RCC 7860 (cell line): ENCODE data around the gene TMEM60.
A peak's percentile ranks its signal among the peaks of the same experiment; 100 is the strongest.
"Not testable (repeated sequence)": the region's sequence is repeated elsewhere in the genome, so short reads cannot be mapped to it uniquely, and the experiment has no call there.

Source experiments
- DNase-seq: peaks from one replicate; pipeline ENCODE4 v3.0.0-alpha.2; 2015; ENCODE audit warnings: low spot score
- FAIRE-seq: peaks from 2 replicates; lab custom pipeline; 2012; peaks lifted over from hg19 to GRCh38; lab: Jason Lieb, UNC

The TMEM60 gene

DNA sequence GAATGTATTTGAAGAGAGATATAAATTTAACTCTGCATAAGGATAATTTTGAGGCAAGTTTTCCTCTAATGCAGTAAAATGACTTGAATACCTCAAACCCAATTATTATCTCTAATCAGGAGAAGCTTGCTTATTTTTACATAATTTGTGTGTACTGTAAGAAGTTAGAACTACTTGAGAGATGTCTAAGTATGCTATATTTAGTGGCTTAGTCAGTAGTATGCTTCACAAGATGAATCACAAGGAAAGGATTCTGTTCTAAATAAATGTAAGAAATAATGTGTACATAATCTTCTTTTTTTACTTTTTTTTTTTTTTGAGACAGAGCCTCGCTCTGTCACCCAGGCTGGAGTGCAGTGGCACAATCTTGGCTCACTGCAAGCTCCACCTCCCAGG is 14.1 kb upstream of the TMEM60 start:
- FAIRE-seq: peak; percentile 39
- no peak for DNase-seq

DNA sequence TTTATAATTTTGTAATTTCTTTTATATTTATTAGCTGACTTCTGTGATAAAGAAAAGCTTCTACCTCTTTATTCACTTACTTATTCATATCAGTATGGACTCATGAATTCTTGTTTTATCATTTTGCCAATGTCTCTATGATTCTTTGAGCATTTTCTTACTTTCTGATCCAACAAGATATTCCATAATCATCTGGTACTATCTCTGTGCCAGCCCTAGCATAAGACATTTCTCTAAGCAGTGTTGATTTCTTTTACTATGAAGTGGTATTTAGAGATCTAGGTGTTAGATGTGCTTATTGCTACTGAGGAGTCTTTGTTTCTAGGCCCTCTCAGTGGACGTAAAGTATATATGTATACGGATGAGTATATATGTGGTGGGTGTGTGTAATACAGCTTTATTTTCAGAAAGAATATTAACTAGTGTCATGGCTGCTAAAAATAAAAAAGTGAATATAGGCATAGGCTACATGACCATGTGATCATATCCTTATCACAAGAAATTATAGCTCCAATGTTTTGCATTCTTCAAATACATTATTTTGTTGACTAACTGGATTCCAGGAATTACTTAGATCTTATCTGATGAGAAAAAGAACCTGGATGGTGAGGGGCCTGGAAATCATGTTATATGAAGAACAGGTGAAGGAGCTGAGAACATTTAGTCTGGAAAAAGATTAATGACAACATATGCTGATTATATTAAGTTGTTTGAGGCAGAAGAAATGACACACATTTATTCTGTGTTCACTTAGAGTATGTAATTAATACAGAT is 13.5 kb upstream of the TMEM60 start:
- FAIRE-seq: no peak
- DNase-seq: no peak

DNA sequence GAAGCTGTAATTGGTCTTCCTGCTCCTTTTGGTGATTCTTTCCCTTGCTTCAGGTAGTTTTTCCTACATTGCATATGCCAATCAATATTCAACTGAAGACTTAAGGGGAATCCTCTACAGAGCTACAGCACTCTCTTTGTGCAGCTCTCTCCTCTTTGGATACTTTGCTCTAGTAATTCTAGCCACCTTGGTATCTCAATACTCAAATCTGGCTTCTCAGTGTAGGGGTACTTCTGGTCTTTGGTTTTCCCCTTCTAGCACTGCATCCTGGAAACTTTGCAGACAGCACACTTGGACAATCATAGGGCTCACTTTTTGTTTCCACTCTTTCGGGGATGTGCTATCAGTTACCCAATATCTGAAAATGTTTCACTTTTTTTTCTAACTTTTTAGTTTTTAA is 10.3 kb upstream of the TMEM60 start:
- no peak for FAIRE-seq
- DNase-seq: no peak

DNA sequence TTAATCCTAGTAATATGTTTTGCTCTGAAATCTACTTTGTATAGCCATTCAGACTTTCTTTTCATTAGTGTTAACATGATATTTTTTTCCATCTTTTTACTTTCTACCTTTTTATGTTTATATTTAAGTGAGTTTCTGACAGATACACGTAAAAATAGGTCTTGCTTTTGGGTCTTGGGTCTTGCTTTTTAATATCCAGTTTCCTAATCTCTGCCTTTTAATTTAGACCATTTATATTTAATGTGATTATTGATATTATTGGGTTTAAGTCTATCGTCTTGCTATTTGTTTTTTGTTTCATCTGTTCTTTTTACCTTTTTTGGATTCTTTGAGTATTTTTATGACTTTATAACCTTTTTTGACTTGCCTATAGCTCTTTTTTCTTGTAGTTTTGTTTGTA is 8.2 kb upstream of the TMEM60 start:
- FAIRE-seq: no peak
- no peak for DNase-seq

DNA sequence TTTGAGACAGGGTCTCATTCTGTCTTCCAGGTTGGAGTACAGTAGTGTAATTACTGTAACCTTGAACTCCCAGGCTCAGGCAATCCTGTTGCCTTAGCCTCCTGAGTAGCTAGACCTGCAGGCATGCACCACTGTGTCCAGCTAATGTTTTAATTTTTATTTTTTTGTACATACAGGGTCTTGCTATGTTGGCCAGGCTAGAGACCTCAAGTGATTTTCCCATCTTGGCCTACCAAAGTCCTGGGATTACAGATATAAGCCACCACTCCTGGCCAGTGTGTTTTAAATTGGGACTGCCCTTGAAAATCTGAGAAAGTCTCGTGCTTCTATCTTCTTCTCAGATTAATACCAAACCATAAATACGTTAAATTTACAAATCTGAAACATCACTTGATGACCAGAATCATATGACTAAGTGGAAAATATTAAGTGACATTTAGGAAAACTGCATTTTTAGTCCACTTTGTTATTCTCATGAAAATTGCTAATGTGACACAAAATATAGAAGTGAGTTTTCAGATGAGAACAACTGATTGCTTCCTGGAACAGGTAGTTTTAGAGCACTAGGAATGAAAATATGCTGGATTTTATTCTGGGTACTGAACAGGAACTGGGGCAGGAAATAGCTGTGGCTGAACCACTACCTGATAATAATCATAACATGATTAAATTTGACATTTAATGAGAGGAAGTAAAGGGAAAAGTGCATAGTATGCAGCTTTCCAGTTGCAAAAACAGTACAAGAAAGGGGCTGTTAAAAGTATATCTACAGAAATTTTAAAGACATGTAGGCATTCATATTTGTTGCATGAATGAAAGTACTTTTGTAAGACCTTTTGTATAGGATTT is 4.5 kb upstream of the TMEM60 start:
- DNase-seq (no peak), FAIRE-seq (no peak)

DNA sequence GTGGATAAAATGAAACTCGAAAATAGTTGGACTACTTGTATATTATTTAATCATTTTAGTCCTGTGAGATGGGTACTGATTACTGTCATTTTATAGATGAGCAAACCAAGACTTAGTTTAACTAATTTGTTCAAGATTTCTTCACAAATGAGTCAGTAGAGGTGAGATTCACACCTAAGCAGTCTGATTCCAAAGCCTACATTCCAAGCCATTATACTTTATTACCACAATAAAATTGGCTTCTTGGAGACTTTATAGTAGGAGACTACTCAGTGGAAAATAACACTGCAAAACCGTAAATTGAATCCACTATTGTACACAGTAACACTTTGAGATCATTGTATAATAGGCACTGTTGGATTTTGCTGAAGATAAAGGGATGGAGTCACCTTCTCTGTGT is 2.5 kb upstream of the TMEM60 start:
- FAIRE-seq: no peak

DNA sequence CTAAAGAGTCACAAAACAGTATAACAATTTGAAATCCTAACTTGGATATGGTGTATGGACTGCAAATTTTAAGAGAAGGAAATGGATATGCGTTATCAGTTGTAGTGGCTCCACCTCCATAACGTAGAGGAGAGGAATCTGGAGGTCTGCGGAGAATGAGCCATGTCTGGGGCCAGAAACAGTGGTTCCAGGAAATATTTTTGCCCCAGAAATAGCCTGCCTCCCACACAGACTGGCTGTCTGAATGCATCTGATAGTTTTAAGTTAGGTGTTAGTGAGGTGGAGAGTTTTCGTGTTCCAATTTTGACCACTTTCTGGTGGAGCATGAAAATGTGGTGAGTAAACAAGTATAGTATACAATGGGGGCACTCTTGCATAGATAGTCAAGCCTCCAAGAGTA is 1.9 kb upstream of the TMEM60 start:
- DNase-seq (no peak), FAIRE-seq (no peak)

More for the DNA sequence above, 2.5 kb upstream of the TMEM60 start:
- no peak for DNase-seq

DNA sequence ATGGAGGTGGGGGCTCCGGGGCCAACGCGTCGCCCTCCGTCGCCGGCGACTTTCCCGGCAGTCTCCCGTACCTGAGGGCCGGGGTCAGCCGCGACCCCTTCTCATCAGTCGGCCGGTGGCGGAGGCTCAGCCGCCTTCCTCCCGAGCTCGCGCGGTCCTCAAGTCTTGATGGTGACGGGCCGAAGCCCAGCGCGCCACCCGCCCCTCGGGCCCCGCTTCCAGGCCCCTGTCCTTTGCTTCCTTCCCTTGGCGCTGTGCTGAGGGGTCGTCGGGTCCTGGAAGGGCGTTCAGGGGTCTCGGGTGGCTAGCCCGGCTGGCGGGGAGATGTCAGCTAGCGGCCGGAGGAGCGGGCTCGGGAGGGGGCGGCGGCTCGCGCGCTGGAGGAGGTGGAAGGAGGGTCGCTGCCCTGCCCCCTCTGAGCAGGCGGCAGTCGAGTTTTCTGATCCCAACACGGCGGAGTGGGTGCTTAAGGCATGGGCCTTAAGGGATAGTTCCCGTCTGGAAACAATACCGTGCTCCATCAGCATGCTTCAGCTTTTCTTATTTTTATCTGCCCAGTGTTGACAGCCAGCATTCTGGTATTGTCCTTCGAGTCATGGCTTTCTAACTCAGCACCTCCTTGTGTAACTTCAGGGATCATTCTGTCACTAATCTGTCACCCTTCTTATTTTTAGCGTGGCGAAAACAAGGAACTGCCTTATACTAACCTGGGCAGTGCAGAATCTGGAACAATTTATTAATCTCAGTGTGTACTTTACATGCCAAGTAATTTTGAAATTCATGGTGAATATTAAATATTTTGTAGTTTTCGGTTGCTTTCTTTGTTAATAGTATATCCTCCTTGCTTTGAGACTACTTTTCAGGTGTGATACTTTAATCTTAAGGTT is 1.1 kb upstream of the TMEM60 start:
- FAIRE-seq (no peak), DNase-seq (peak; percentile 28)

DNA sequence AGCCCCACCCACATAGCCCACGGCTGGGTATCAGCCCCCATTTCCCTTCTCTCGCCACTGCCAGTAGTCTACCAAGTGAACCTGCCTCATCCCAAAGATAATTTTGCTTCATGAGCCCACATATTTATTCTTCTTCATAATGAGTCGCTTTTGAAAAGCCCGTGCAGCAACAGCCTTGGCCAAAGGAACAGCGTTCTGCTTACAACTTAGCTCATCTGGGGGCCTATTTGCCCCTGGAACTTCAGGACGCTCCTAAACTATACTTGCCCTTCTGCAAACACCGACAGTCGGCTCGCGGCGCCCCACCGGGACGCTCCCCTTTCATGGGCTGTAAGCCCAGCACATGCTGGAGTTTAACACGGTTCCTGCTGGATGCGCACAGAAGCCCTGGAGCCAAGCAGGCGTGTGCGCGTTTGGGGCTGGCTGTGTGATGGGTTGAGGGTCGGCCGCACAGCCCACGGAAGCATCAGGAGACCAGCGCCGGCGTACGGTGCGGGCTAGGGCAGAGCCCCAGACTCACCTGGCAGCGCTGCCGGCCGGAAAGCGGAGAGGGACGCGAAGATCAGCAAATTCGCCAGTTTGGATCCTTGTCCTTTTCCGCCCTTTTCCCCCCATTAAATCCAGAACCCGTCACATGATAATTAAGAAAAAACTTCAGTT is 370 bp downstream of the TMEM60 start:
- DNase-seq: no peak
- FAIRE-seq: no peak

DNA sequence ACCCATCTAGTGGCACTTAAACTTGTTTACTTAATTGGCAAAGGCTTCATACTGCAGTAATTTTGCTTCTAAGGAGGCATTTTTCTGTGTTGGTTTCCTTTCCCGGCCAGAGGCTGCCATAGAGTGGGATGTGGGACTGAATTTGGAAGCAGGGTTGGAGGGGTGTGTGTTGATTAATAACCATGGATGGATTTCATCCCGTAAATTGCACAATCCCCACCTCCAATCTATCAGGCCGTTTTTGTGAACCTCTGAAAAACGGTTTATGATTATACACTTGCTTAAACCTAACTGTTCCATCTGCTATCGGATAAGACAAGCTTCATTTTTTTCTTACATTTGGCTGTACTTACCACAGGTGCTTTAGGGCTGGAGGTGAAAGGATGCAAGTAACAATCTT is 1.3 kb downstream of the TMEM60 start:
- FAIRE-seq (no peak), DNase-seq (no peak)

DNA sequence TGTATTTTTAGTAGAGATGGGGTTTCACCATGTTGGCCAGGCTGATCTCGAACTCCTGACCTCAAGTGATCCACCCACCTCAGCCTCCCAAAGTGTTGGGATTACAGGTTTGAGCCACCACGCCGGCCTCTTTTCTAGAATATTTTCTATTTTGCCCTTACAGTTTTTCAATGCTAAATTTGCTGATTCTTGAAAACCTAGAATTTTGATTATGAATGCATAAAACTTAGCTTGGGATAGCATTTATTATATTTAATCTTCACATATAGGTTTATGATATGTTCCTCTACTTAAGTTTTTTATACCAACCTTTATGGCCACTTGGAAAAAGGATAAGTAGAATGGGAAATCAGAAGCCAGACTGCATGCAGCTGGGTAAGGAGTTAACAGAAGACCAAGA is 2.1 kb downstream of the TMEM60 start:
- FAIRE-seq (no peak), DNase-seq (no peak)

DNA sequence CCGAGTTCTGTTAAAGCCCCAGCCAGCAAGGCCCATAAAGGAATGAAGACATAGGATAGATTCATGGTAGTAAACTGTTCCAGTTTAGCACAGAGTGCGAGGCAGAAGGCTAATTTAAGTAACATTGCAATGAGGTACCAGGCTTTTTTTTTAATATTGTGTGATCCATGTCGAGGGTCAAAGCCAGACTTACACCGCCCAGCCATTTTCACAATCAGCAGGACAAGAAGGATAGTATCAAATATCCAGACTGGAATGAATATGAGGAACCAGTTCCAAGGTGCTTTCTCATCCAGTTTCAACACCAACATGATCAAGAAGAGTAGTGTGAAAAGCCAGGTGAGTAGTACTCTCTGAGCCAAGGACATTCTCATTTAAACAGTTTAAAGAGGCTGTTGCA is 4.2 kb downstream of the TMEM60 start:
- DNase-seq (no peak), FAIRE-seq (no peak)

DNA sequence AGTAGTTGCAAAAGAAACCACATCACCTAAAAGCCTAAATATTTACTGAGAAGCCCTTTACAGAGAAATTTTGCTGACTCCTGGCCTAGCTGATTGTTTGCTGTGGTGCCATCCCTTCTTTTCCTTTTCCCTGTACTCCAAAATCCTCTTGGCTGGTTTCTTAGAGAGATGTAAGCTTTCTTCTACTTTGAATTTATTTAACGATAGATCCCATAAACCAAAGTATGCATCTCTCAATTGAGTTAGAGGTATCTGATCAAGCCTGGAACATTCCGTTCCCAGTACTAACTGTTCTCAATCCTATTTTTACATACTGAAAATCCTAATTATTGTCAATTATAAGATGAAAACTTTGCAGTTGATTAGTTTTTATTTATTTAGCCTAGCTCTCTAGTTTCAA is 6.3 kb downstream of the TMEM60 start:
- FAIRE-seq: no peak
- no peak for DNase-seq

DNA sequence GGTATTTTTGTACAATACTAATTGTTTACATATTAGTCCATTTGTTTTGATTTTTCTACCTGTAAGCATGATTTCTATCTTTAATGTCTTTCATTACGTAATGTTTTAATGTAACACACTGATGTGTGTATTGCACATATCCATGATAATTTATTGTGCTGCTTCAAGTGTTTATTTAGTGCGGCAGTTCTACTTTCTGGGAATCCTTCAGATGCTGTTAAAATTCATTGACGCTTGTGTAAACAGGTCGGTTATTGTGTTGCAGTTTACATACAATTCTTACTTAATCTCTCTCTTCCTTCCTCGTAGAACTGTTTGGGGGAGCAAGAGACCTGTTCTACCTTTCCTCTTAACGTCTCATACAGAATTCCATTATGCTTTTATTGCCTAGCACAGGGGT is 6.9 kb downstream of the TMEM60 start:
- FAIRE-seq (no peak), DNase-seq (no peak)

DNA sequence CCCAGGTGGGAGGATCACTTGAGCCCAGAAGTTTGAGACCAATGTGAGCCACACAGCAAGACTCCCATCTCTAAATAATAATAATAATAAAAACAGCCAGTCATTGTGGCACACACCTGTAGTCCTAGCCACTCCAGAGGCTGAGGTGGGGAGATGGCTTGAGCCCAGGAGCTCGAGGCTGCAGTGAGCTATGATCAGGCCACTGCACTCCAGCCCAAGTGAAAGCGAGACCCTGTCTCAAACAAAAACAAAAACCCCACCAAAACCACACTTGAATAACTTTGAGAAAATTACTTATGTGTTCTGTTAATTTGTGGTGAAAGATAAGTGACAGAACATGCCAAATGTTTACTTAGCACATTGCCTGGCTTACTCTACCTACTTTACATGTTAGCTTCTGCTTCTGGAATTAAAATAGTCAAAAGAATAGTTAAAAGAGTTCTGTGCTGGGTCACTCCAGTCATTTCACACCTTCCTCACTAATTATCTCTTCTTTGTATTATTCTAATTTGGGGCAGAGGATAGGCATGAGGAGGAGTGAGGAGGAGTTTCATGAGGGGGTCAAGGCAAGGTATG is 9.8 kb downstream of the TMEM60 start:
- FAIRE-seq (no peak), DNase-seq (no peak)

DNA sequence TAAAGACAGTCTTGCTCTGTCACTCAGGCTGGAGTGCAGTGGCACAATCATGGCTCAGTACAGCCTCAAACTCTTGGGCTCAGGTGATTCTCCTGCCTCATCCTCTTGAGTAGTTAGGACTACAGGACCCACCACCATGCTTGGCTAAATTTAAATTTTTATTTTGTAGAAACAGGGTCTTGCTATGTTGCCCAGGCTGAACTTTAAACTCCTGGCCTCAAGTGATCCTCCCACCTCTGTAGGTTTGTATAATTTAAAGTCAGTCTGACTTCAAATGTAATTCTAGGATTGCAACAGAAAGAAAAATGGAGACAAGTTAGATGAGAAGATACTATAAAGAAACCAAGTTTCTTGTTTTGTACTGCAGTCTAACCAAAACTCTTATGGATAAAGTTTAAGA is 11.5 kb downstream of the TMEM60 start:
- no peak for DNase-seq
- no peak for FAIRE-seq

DNA sequence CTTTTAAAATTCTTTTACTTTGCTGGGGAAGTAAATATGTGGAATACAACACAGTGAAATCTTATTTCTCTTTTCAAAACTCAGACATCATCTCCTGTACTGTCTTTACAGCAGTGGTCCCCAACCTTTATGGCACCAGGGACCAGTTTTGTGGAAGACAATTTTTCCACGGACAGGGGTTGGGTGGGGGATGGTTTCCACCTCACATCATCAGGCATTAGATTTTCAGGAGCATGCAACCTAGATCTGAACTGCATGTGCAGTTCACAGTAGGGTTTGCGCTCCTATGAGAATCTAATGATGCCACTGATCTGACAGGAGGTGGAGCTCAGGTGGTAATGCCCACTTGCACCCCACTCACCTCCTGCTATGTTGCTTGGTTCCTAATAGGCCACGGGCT is 12.2 kb downstream of the TMEM60 start:
- FAIRE-seq (no peak), DNase-seq (no peak)

DNA sequence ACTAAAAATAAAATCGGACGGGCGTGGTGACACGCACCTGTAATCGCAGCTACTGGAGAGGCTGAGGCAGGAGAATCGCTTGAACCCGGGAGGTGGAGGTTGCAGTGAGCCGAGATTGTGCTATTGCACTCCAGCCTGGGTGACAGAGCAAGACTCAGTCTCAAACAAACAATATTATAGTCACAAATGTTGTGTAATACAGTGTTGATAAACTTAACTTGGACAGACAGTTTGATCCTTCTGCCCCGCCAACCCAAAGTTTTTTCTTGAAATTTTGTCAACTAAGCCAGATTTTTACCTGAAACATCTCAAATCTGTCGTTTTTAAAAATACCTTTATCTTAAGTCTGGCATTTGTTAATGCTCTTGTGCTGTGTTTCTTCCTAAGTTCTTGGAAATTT is 13.8 kb downstream of the TMEM60 start:
- not testable (repeated sequence) for FAIRE-seq, DNase-seq

DNA sequence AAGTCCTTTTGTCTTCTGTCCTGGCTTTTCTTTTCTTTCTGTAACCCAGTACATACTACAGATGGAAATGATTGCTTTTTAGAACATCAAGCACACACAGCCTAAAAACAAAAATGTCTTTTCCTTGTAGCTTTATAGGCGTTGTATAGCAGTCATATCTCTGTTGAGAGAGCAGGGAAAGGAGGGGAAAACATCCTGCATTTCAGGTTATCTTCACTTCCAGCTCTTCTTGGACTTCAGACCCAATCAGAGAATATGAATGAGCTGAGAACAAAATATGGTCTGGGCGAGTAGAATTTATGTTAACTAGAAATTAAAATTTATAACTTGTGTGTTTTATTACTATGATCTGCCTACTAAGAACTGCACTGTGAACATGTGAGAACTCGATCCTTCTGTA is 14.7 kb downstream of the TMEM60 start:
- no peak for FAIRE-seq
- DNase-seq: no peak

DNA sequence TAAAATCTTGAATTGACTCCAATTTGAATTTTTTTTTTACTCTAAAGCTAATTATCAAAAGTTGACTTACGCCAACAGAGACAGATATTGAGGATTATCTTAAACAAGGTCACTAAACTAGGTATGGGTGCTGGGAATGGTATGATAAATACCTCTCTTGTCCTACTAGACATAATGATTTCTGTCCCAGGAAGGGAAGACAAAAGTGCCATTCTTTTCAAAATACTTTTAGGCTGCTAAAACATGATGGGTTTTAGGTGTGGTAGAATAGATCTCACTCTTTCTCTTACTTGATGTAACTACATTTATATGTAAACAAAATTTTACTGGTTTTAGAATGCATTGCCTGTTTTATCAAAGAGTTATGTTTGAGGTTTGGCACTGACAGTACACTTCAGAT is 15.1 kb downstream of the TMEM60 start:
- DNase-seq: no peak
- no peak for FAIRE-seq
